ENCODE data around the gene RHOH. TPM values are rescaled to one million over a fixed set of nuclear protein-coding genes. Genes with fewer than 3 reads are reported as not detected.

Gene RHOH
- total RNA-seq, 1 donor from 2014 or later, result 0.29 TPM

DNA sequence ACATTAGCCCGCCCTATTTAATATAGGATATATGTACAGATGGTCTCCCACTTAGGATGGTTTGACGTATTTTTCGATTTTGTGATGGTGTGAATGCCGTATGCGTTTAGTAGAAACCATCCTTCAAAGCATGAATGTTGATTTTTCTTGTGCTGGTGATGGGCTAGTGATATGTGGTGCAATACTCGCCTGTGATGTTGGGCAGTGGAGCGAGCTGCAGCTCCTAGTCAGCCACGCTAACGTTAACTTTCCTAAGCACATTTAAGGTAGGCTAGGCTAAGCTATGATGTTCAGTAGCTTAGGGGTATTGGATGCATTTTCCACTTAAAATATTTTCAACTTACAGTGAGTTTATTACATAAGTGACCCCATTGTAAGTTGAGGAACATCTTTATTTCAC, 36.6 kb upstream of the RHOH start:
- H3K27me3 Mint-ChIP-seq (ENCODE audit: low read depth), result no peaks in the 10 kb centered on the region
- H3K27ac Mint-ChIP-seq, result no peak overlapping the region
- DNase-seq (ENCODE audit: low spot score in 2 of 2, unreplicated experiment in 2 of 2), result no peak
- no peak overlapping the region for H3K4me3 Mint-ChIP-seq
- TF ChIP-seq, protein P1, sequence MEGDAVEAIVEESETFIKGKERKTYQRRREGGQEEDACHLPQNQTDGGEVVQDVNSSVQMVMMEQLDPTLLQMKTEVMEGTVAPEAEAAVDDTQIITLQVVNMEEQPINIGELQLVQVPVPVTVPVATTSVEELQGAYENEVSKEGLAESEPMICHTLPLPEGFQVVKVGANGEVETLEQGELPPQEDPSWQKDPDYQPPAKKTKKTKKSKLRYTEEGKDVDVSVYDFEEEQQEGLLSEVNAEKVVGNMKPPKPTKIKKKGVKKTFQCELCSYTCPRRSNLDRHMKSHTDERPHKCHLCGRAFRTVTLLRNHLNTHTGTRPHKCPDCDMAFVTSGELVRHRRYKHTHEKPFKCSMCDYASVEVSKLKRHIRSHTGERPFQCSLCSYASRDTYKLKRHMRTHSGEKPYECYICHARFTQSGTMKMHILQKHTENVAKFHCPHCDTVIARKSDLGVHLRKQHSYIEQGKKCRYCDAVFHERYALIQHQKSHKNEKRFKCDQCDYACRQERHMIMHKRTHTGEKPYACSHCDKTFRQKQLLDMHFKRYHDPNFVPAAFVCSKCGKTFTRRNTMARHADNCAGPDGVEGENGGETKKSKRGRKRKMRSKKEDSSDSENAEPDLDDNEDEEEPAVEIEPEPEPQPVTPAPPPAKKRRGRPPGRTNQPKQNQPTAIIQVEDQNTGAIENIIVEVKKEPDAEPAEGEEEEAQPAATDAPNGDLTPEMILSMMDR (IDR thresholded peaks at IDR 0.05; ENCODE audit: unreplicated experiment), result no peak
- H3K4me1 Mint-ChIP-seq, result no peaks in the 10 kb centered on the region
- H3K9me3 Mint-ChIP-seq, result peaks cover 6% of the 10 kb centered on the region
- H3K36me3 Mint-ChIP-seq, result peaks cover 35% of the 10 kb centered on the region

DNA sequence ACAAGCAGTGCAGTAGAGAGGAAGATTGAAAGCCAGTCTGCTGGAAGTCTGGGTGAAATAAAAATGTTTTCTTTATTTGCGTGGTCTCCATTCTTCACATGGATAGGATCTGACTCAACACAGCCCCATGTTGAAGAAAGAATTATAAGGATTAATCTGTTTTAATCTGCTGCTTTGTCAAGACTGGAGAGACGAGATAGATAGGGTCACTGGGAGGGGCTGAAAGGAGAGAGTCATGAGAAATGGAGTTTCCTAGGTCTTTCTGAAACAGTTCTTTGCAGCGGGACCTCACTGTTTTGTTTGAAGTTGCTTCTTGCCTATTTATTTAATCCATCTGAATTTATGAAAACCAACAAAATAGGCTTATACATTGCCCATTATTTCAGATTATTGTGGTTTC, 32.4 kb upstream of the RHOH start:
- no peaks in the 10 kb centered on the region for H3K27me3 Mint-ChIP-seq (ENCODE audit: low read depth)
- H3K27ac Mint-ChIP-seq, result no peak overlapping the region
- no peaks in the 10 kb centered on the region for H3K4me1 Mint-ChIP-seq
- H3K9me3 Mint-ChIP-seq, result peaks cover 22% of the 10 kb centered on the region
- H3K4me3 Mint-ChIP-seq, result no peak overlapping the region
- peaks cover 53% of the 10 kb centered on the region for H3K36me3 Mint-ChIP-seq
- TF ChIP-seq, protein P1 (IDR thresholded peaks at IDR 0.05; ENCODE audit: unreplicated experiment), result no peak
- no peak for DNase-seq (ENCODE audit: low spot score in 2 of 2, unreplicated experiment in 2 of 2)

DNA sequence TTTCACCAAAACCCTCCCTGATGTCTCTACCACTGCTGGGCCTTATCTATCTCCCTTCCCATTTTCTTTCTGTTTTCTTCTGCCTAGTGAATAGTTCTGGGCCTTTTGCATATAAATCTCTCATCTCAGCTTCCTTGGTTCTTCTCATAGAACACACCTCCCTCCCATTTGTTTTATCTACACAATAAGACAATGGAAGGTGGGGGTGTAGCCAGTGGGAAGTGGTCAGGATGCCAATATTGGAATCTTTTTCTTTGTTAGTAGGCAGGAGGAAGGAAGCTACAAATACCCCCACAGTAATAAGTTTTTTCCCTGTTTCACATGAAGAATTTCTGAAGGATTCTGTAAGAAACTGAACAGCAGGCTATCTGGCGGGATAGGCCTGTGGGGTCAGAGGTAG, 30.9 kb upstream of the RHOH start:
- Mint-ChIP-seq H3K4me3 (no peak overlapping the region), H3K27me3 (ENCODE audit: low read depth) (no peaks in the 10 kb centered on the region), H3K27ac (no peak overlapping the region), H3K4me1 (no peaks in the 10 kb centered on the region), H3K36me3 (peaks cover 45% of the 10 kb centered on the region), H3K9me3 (peaks cover 22% of the 10 kb centered on the region)
- DNase-seq (ENCODE audit: low spot score in 2 of 2, unreplicated experiment in 2 of 2), result no peak
- TF ChIP-seq, protein P1 (IDR thresholded peaks at IDR 0.05; ENCODE audit: unreplicated experiment), result no peak

DNA sequence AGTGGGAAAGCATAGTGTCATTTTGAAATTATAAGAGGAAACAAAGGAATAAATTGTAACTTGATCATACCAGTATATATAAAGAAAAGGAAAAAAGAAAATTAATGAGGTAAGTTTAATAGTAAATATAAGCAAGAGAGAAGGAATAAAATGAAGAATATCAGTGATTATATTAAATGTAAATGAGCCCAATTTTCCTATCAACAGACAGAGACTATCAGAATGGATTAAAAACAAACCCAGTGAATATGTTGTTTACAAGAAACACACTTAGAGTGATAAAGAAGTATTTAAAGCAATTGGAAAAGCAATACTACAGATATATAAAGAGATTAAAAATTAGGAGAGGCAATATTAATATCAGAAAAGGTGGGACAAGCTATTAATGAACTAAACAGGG, 28.8 kb upstream of the RHOH start:
- no peak overlapping the region for H3K4me3 Mint-ChIP-seq
- no peaks in the 10 kb centered on the region for H3K4me1 Mint-ChIP-seq
- H3K27ac Mint-ChIP-seq, result no peak overlapping the region
- no peaks in the 10 kb centered on the region for H3K27me3 Mint-ChIP-seq (ENCODE audit: low read depth)
- H3K36me3 Mint-ChIP-seq, result peaks cover 27% of the 10 kb centered on the region
- peaks cover 16% of the 10 kb centered on the region for H3K9me3 Mint-ChIP-seq
- DNase-seq (ENCODE audit: low spot score in 2 of 2, unreplicated experiment in 2 of 2), result no peak
- TF ChIP-seq, protein P1 (IDR thresholded peaks at IDR 0.05; ENCODE audit: unreplicated experiment), result no peak

DNA sequence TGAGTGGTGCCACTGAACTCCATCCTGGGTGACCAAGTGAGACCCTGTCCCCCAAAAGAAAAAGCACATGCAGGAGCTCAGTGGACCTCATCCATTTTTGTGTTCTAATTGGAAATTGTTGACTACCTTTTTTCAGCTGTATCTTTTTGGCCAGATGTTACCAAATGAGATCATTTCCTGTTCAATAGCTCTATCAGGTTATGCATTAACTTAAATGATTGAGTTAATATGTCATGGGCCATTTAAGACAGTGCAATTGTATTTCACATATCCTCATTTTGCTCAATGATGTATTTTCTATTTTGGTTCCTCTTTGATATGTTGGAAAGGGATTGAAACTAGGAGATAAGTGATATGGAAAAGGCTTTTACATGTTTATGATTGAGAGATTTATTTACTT, 26.2 kb upstream of the RHOH start:
- TF ChIP-seq, protein P1 (IDR thresholded peaks at IDR 0.05; ENCODE audit: unreplicated experiment), result no peak

DNA sequence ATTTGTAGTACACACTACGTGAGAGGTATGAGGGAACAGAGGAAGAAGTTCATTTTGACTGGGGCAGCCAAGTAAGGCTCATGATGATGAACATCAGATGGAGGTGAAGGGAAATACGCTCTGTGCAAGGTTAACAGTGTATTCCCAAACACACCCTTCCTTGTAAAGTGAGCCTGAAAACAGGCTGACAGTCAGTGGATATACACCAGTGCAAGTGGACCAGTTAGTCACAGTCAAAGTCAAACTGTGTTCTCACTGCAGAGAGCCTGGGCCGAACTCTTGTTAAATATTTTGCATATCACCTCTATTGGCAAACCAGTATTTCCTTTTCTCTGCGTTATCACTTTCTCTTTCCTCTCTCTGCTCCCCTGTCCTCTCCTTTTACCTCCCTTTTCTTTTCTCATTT, 23.4 kb upstream of the RHOH start:
- Mint-ChIP-seq H3K27ac (no peak overlapping the region), H3K27me3 (ENCODE audit: low read depth) (no peaks in the 10 kb centered on the region), H3K36me3 (peaks cover 1% of the 10 kb centered on the region), H3K4me1 (peaks cover 12% of the 10 kb centered on the region), H3K9me3 (no peaks in the 10 kb centered on the region), H3K4me3 (no peak overlapping the region)
- no peak for DNase-seq (ENCODE audit: low spot score in 2 of 2, unreplicated experiment in 2 of 2)
- TF ChIP-seq, protein P1 (IDR thresholded peaks at IDR 0.05; ENCODE audit: unreplicated experiment), result no peak

More for the DNA sequence above, 26.2 kb upstream of the RHOH start:
- Mint-ChIP-seq H3K9me3 (peaks cover 16% of the 10 kb centered on the region), H3K27me3 (ENCODE audit: low read depth) (no peaks in the 10 kb centered on the region), H3K4me1 (no peaks in the 10 kb centered on the region), H3K4me3 (no peak overlapping the region), H3K27ac (no peak overlapping the region), H3K36me3 (peaks cover 21% of the 10 kb centered on the region)
- DNase-seq (ENCODE audit: low spot score in 2 of 2, unreplicated experiment in 2 of 2), result no peak
